ENCODE results near the gene SLC66A1.

SLC66A1 gene

GRCh38 chr1:19342894-19343616, 30.9 kb downstream of the SLC66A1 start:
- no peak for DNase-seq (ENCODE audit: low read depth, low spot score)

- DNase-seq (ENCODE audit: low read depth, low spot score) = no peak
These were observed 31.7 kb downstream of the SLC66A1 start for GRCh38 chr1:19343617-19344350.

GRCh38 chr1:19344372-19344810, 32.3 kb downstream of the SLC66A1 start:
- DNase-seq (ENCODE audit: low read depth, low spot score) = peak; percentile 67

- DNase-seq (ENCODE audit: low read depth, low spot score) = no peak
These were observed 32.7 kb downstream of the SLC66A1 start for GRCh38 chr1:19344831-19345230.

GRCh38 chr1:19345391-19345790, 33.3 kb downstream of the SLC66A1 start:
- no peak for DNase-seq (ENCODE audit: low read depth, low spot score)

DNA sequence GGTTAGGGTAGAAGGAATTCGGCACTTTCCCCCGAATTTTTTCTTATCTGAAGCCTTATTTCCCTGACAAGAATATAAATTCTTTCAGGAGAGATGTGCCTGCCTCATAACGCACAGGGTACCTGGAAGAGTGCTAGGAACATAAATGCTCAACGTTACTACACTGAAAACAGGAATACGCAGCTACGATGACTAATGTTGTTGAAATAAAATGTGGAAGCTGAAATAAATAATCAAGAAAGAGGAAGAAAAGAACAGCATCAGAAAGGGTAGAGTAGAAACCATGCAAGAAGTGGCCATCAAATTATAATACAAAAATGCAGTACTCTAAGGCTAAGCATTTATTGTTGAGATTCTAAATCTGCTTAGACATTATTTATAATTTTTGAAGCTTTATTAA, 33.9 kb downstream of the SLC66A1 start:
- no peak for DNase-seq (ENCODE audit: low read depth, low spot score)

GRCh38 chr1:19347533-19348172, 35.5 kb downstream of the SLC66A1 start:
- no peak for DNase-seq (ENCODE audit: low read depth, low spot score)

DNA sequence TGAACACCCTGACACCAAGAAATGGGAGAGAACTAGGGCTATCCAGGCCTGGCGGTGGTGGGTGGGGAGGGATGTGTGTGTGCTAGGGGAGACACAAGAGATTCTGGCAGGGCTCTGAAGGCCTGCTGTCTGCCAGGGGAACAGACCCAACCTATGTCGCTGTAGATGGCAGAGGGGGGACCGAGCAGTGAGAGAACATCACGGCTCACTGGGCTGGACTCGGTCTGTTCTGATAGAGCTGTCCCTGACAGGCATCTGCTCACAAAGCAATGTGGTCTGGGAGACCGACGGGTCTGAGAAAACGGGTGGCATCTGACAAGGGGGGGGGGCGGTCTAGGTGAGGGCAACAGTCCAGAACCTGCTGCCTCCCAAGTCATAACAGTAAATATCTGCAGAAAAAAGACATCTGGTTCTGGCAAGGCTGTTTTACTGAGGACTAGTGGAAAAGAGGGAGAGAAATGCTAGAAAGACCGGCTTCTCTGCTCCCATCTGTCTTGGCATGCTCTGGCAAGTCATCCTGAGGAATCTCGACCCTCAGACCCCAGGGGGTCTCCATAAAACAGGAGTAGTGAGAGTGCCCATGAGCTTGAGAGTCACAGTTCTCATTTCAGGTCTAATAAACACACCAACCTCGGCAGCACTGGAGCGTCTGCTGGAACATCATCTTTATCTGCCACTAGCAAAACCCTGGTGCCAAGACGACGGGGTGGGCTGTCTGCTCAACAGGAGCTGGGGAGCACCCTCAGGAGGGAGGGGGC, 36.5 kb downstream of the SLC66A1 start:
- DNase-seq (ENCODE audit: low read depth, low spot score) = no peak

DNA sequence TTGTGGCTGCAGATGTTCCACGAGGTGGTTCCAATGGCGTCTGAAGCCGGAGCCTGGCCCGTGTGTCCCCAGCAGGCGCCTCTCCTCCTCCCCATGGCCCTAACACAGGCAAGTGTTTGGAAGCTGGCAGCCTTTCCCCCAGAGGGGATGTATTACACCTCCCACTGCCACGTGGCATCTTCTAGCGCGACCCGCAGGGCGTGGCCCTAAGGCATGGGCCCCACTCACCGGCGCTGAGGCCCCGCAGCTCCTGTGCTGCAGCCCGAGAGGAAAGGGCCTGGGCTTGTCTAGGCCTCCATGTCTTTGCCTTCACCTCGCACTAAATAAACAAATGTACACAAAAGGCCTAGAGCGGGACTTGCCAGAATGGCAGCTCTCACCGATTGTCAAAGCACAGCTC, 37.9 kb downstream of the SLC66A1 start:
- no peak for DNase-seq (ENCODE audit: low read depth, low spot score)

- no peak for DNase-seq (ENCODE audit: low read depth, low spot score)
These were observed 38.4 kb downstream of the SLC66A1 start for GRCh38 chr1:19350566-19350965.

DNA sequence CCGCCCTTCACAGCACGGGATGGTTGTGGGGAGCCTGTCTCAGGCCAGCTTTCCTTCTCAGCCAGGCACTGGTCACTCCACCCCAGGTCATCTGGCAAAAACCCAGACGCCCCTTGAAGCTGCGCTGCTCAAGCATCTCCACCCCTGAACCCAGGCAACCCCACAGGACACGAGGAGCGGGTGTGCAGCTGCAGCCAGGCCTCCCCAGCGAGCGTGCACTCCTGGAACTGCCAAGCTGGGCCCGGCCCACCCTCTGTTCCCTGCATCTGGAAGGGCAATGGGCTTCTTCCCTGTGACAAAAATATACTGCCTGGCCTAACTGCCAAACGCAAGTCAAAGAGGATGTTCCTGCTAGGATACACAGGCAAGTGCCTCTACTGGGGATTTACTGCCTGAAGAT, 39.7 kb downstream of the SLC66A1 start:
- no peak for DNase-seq (ENCODE audit: low read depth, low spot score)

GRCh38 chr1:19352839-19353238, 40.7 kb downstream of the SLC66A1 start:
- no peak for DNase-seq (ENCODE audit: low read depth, low spot score)

- no peak for DNase-seq (ENCODE audit: low read depth, low spot score)
These were observed 41.5 kb downstream of the SLC66A1 start for GRCh38 chr1:19353596-19353995.

DNA sequence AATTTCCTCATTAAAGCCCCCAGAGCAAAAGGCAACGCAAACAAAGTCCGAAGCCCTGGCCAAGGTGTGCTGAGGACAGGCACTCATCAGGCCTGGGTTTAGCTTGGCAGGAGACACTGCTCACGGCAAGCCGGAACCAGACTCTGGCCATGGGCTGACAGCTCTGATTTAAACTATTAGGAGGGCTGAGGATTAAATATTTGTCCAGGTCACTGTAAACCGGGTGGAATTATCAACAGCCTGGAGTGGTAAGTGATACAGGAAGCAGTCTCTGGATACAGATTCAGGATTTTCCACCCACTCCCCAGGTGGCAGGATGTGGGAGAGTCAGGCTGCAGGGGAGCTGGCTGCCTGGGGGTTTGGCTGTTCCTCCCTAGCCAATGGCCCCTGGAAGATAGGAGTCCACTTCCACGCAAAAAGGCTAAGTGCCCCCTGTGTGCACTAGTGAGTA, 42.4 kb downstream of the SLC66A1 start:
- no peak for DNase-seq (ENCODE audit: low read depth, low spot score)

GRCh38 chr1:19356266-19356665, 44.1 kb downstream of the SLC66A1 start:
- DNase-seq (ENCODE audit: low read depth, low spot score) = no peak

DNA sequence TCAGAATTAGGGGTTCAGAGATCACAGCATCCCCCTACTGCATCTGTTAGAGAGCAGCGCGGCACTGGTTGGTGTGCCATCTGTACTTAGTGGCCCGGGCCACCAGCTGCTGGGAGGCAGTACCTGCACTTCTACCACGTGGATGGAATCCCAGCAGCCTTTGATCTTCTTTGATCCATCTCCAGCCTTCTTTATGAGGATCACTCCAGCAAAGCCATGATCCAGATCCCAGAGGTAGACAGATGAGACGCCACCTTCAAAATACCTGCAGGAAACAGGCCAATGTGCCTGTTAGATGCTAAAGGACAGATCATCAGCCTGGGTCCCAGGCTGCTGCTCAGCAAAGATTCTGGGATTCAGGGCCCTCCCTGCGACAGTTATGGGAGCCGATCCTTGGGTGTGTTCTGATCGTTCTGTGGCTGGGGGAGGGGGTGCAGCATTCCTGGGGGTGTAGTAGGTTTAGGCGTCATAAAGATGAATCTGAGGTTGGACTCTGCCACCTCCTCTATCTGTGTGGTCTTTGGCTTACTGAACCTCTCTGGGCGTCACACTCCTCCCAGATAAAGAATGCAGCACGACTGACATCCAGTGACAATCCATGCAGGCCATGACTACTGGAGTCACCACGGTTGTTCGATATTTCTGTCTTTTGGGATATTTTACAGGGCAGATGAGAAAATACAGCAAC, 45.3 kb downstream of the SLC66A1 start:
- no peak for DNase-seq (ENCODE audit: low read depth, low spot score)

DNA sequence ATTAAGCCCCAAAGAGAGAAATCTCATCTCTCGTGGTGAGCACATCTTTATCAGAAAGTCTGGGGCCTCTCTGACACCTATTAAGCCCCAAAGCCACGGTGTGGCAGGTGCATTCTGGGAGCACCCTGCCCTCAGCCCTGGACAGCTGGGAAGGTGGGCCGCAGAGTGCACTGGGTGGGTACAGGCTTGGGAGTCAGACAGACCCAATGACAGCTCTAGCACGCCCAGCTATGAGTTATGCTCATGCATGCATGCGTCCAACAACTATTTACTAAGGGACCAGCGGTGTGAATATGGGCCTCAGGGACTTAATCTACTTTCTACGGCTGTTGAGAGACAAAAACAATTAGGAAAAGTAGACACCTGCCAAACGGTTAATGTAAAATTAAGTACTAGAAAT, 46.6 kb downstream of the SLC66A1 start:
- no peak for DNase-seq (ENCODE audit: low read depth, low spot score)

GRCh38 chr1:19359357-19359756, 47.2 kb downstream of the SLC66A1 start:
- DNase-seq (ENCODE audit: low read depth, low spot score) = no peak

DNA sequence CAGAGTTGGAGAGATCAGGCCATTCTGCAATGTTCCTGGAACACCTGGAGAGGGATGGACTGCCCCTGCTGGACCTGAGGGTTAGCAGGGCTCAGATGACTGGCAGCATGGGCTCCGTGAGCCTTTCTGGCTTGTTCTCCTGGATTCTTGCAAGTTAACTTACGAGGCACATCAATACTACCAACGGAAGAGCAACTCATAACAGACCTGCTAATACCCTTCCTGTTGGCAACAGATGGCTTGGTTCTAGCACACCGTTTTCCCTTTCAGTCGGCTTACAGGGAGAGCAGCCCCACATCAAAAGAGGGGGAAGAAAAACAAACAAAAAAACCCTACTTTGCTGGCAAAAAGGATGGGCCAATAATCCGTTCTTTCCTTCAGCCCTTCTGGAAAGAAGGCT, 47.9 kb downstream of the SLC66A1 start:
- DNase-seq (ENCODE audit: low read depth, low spot score) = no peak

GRCh38 chr1:19360432-19360831, 48.3 kb downstream of the SLC66A1 start:
- no peak for DNase-seq (ENCODE audit: low read depth, low spot score)

All from astrocyte of the hippocampus (primary cell).